Neuronal stem cell (in vitro differentiated cells): ENCODE results near the gene CEMIP2.

Source experiments
- DNase-seq: peaks from one replicate; pipeline ENCODE4 v3.0.0-alpha.2; 2013; ENCODE audit warnings: low spot score
- H2AFZ ChIP-seq: one replicate; pipeline ENCODE4 v1.6.1; 2013; ENCODE audit warnings: mild to moderate bottlenecking, low read length, inconsistent platforms
- H2AK5ac ChIP-seq: 2 replicates; pipeline ENCODE4 v1.6.1; 2013; ENCODE audit warnings: low read depth, mild to moderate bottlenecking, inconsistent platforms, low read length, moderate library complexity, mixed read lengths
- H2BK120ac ChIP-seq: 2 replicates; pipeline ENCODE4 v1.6.1; 2013; ENCODE audit warnings: low read depth, mild to moderate bottlenecking, inconsistent platforms, low read length, moderate library complexity, mixed read lengths
- H2BK12ac ChIP-seq: one replicate; pipeline ENCODE4 v1.6.1; 2013; ENCODE audit warnings: low read length, inconsistent platforms
- H2BK15ac ChIP-seq: 2 replicates; pipeline ENCODE4 v1.6.1; 2013; ENCODE audit warnings: mild to moderate bottlenecking, low read length, inconsistent platforms, mixed read lengths
- H2BK5ac ChIP-seq: one replicate; pipeline ENCODE4 v1.6.1; 2013; ENCODE audit warnings: inconsistent platforms, mild to moderate bottlenecking, low read length, moderate library complexity
- H3K14ac ChIP-seq: one replicate; pipeline ENCODE4 v1.6.1; 2013; ENCODE audit warnings: low read length, inconsistent platforms
- H3K18ac ChIP-seq: 2 replicates; pipeline ENCODE4 v1.6.1; 2013; ENCODE audit warnings: low read length, inconsistent platforms
- H3K23ac ChIP-seq: 2 replicates; pipeline ENCODE4 v1.6.1; 2013; ENCODE audit warnings: low read depth, mild to moderate bottlenecking, mixed read lengths, low read length, inconsistent platforms; ENCODE audit not compliant: poor library complexity
- H3K27ac ChIP-seq: replicated peaks from 3 replicates; pipeline ENCODE4 v1.5.1; 2013; ENCODE audit warnings: low read length, inconsistent platforms
- H3K27me3 ChIP-seq, 3 experiments: 2 replicates each; pipeline ENCODE4 v1.6.1; 2013; ENCODE audit warnings: low read length in 3 of 3, mild to moderate bottlenecking in 2 of 3, inconsistent platforms in 1 of 3, low read depth in 1 of 3, mixed read lengths in 1 of 3, moderate library complexity in 1 of 3; ENCODE audit not compliant: control insufficient read depth in 3 of 3, insufficient read depth in 3 of 3
- H3K36me3 ChIP-seq, 2 donors: replicated peaks in 1 of 2; 2 replicates each; pipeline ENCODE4 v1.6.1; 2013; ENCODE audit warnings: low read length in 2 of 2; ENCODE audit not compliant: control insufficient read depth in 2 of 2, insufficient read depth in 2 of 2
- H3K4ac ChIP-seq: 2 replicates; pipeline ENCODE4 v1.6.1; 2013; ENCODE audit warnings: inconsistent platforms, mild to moderate bottlenecking, low read length, moderate library complexity
- H3K4me1 ChIP-seq, 2 donors: 1 replicate in 1 of 2; 2 replicates in 1 of 2; pipeline ENCODE4 v1.6.1; 2013; ENCODE audit warnings: low read length in 2 of 2, low read depth in 1 of 2; ENCODE audit not compliant: control insufficient read depth in 2 of 2, insufficient read depth in 1 of 2
- H3K4me2 ChIP-seq: one replicate; pipeline ENCODE4 v1.6.1; 2013; ENCODE audit warnings: mild to moderate bottlenecking, low read length, inconsistent platforms; ENCODE audit not compliant: insufficient read depth, poor library complexity, severe bottlenecking
- H3K4me3 ChIP-seq, 2 donors: 2 replicates each; pipeline ENCODE4 v1.5.1; 2013; ENCODE audit warnings: low read length in 2 of 2, mild to moderate bottlenecking in 2 of 2, inconsistent platforms in 1 of 2, moderate library complexity in 1 of 2
- H3K79me1 ChIP-seq: one replicate; pipeline ENCODE4 v1.6.1; 2013; ENCODE audit warnings: low read depth, mild to moderate bottlenecking, inconsistent platforms, low read length, moderate library complexity
- H3K9ac ChIP-seq: one replicate; pipeline ENCODE4 v1.6.1; 2013; ENCODE audit warnings: mild to moderate bottlenecking, low read depth, low read length, inconsistent platforms; ENCODE audit not compliant: poor library complexity
- H3K9me3 ChIP-seq, 2 donors: replicated peaks in 1 of 2; 2 replicates each; pipeline versions ENCODE3 to v1.6.1; 2013; ENCODE audit warnings: low read length in 2 of 2, mild to moderate bottlenecking in 2 of 2, inconsistent platforms in 1 of 2, low read depth in 1 of 2, mixed read lengths in 1 of 2, moderate library complexity in 1 of 2; ENCODE audit not compliant: control insufficient read depth in 2 of 2, insufficient read depth in 1 of 2
- H4K8ac ChIP-seq: one replicate; pipeline ENCODE4 v1.6.1; 2013; ENCODE audit warnings: low read depth, mild to moderate bottlenecking, inconsistent platforms, low read length, moderate library complexity
- H4K91ac ChIP-seq: one replicate; pipeline ENCODE4 v1.6.1; 2013; ENCODE audit warnings: low read length, low read depth, mild to moderate bottlenecking, inconsistent platforms; ENCODE audit not compliant: poor library complexity
- WGBS, 2 donors: extraction: QIAGEN DNeasy Blood & Tissue Kit; methylation state at CpG; one replicate each; pipeline ENCODE4 v1.1.7; 2013; ENCODE audit warnings: missing lambda C conversion rate in 2 of 2, mixed read lengths in 1 of 2; ENCODE audit not compliant: insufficient read length in 2 of 2, insufficient replicate concordance in 1 of 2; ENCODE audit errors: extremely low coverage in 2 of 2; 5-methylcytosine and 5-hydroxymethylcytosine counted together

Gene CEMIP2

GRCh38 chr9:71678999-71679398 lies 89.3 kb downstream of the CEMIP2 start:
- Histone ChIP-seq H3K4me1 (peaks cover 0 to 4% of the 10 kb centered on the region in 2 donors), H3K79me1 (no peaks in the 10 kb centered on the region), H3K9ac (no peak overlapping the region), H3K27me3 (no peaks in the 10 kb centered on the region), H4K91ac (no peak overlapping the region), H3K4ac (no peak overlapping the region), H2BK12ac (no peak overlapping the region), H3K9me3 (peaks cover 0 to 8% of the 10 kb centered on the region in 2 donors), H3K23ac (no peak overlapping the region), H4K8ac (no peak overlapping the region), H2AK5ac (no peak overlapping the region), H3K36me3 (peaks cover 3 to 59% of the 10 kb centered on the region in 2 donors), H2AFZ (no peak overlapping the region), H3K27ac (no peak overlapping the region), H3K4me3 (no peak overlapping the region), H3K4me2 (no peak overlapping the region), H2BK15ac (no peak overlapping the region), H2BK5ac (no peak overlapping the region), H3K14ac (no peak overlapping the region), H2BK120ac (no peak overlapping the region), H3K18ac (no peak overlapping the region)
- no CpG with 5 or more reads among the region's 3 CpGs for WGBS, 2 donors
- DNase-seq: no peak

GRCh38 chr9:71677209-71677608 lies 91.1 kb downstream of the CEMIP2 start:
- Histone ChIP-seq H4K8ac (no peak overlapping the region), H3K79me1 (no peaks in the 10 kb centered on the region), H2BK15ac (no peak overlapping the region), H2BK120ac (no peak overlapping the region), H3K9me3 (peaks cover 0 to 8% of the 10 kb centered on the region in 2 donors), H3K4me3 (no peak overlapping the region), H4K91ac (no peak overlapping the region), H2AK5ac (no peak overlapping the region), H3K36me3 (peaks cover 0 to 41% of the 10 kb centered on the region in 2 donors), H3K4me2 (no peak overlapping the region), H3K18ac (no peak overlapping the region), H3K4ac (no peak overlapping the region), H3K14ac (no peak overlapping the region), H3K27me3 (no peaks in the 10 kb centered on the region), H2BK5ac (no peak overlapping the region), H3K27ac (no peak overlapping the region), H2BK12ac (no peak overlapping the region), H3K9ac (no peak overlapping the region), H3K23ac (no peak overlapping the region), H2AFZ (no peak overlapping the region), H3K4me1 (peaks cover 0 to 1% of the 10 kb centered on the region in 2 donors)
- no peak for DNase-seq
- WGBS, 2 donors: 100% methylated on average over 1 of the region's 1 CpG; no CpG with 5 or more reads in 1 of the 2 donors

DNA sequence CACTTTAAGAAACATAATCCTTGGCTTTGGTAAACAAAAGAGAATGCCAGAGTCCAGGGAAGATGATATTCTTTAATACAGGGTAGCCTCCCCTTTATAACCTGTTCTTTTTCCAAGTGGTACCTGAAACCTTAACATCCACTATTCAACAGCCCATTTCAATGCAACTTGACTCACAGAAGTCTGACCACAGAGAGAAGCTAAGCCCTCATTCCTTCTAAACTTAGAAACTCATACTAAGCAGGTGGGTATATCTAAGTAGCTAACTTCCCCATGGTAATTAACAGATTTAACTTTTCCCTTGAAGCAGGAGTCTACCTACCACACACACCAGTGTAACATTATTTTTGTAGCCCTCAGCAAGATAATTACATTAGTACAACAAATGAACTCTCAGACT lies 91.9 kb downstream of the CEMIP2 start:
- DNase-seq: no peak
- H4K8ac ChIP-seq: no peak overlapping the region
- H2BK15ac ChIP-seq: no peak overlapping the region
- H3K23ac ChIP-seq: no peak overlapping the region
- H2AFZ ChIP-seq: no peak overlapping the region
- no peak overlapping the region for H4K91ac ChIP-seq
- H3K79me1 ChIP-seq: no peaks in the 10 kb centered on the region
- H2BK12ac ChIP-seq: no peak overlapping the region
- no peak overlapping the region for H2BK5ac ChIP-seq
- no peak overlapping the region for H3K4me2 ChIP-seq
- peaks cover 0 to 8% of the 10 kb centered on the region in 2 donors for H3K9me3 ChIP-seq
- no peak overlapping the region for H3K18ac ChIP-seq
- no peak overlapping the region for H3K14ac ChIP-seq
- H3K36me3 ChIP-seq: peaks cover 0 to 34% of the 10 kb centered on the region in 2 donors
- H2BK120ac ChIP-seq: no peak overlapping the region
- H3K4me1 ChIP-seq: no peaks in the 10 kb centered on the region
- H3K27me3 ChIP-seq: no peaks in the 10 kb centered on the region
- no peak overlapping the region for H2AK5ac ChIP-seq
- no peak overlapping the region for H3K9ac ChIP-seq
- H3K27ac ChIP-seq: no peak overlapping the region
- no peak overlapping the region for H3K4me3 ChIP-seq
- no peak overlapping the region for H3K4ac ChIP-seq

- WGBS, 2 donors: no CpG with 5 or more reads among the region's 1 CpG
- Histone ChIP-seq H2AK5ac (no peak overlapping the region), H2BK15ac (no peak overlapping the region), H3K4me3 (no peak overlapping the region), H2BK120ac (no peak overlapping the region), H3K79me1 (no peaks in the 10 kb centered on the region), H2AFZ (no peak overlapping the region), H3K36me3 (peaks cover 0 to 27% of the 10 kb centered on the region in 2 donors), H3K4me2 (no peak overlapping the region), H3K9me3 (peaks cover 0 to 8% of the 10 kb centered on the region in 2 donors), H2BK5ac (no peak overlapping the region), H4K8ac (no peak overlapping the region), H2BK12ac (no peak overlapping the region), H3K14ac (no peak overlapping the region), H3K4me1 (no peaks in the 10 kb centered on the region), H3K18ac (no peak overlapping the region), H3K27ac (no peak overlapping the region), H4K91ac (no peak overlapping the region), H3K23ac (no peak overlapping the region), H3K27me3 (no peaks in the 10 kb centered on the region), H3K9ac (no peak overlapping the region), H3K4ac (no peak overlapping the region)
- no peak for DNase-seq
Observed at GRCh38 chr9:71675857-71676165, 92.5 kb downstream of the CEMIP2 start.
